B cell (primary cell): ENCODE results near the gene CEP89.

Source experiments
- CTCF ChIP-seq: fragments of 200-600 bp; IDR thresholded peaks from one replicate; pipeline ENCODE4 v1.8.0; 2022; ENCODE audit warnings: antibody characterized with exemption, mild to moderate bottlenecking
- EZH2 ChIP-seq: IDR thresholded peaks from 2 replicates; pipeline ENCODE4 v1.6.1; 2012; ENCODE audit warnings: borderline replicate concordance, low read depth, mild to moderate bottlenecking, moderate library complexity, low read length; ENCODE audit not compliant: insufficient read depth, poor library complexity, severe bottlenecking

GRCh38 chr19:32902448-32902847 is 69.3 kb downstream of the CEP89 start:
- TF ChIP-seq CTCF (no peak), EZH2 (no peak)
